Mucosa of stomach (tissue), 1 donor: ENCODE measurements around the gene VTCN1.
"Not testable (repeated sequence)": the region's sequence is repeated elsewhere in the genome, so short reads cannot be mapped to it uniquely, and the experiment has no call there.

Experiments used
- H3K27me3 ChIP-seq: one replicate; pipeline ENCODE4 v1.7.0; 2013; ENCODE audit warnings: mild to moderate bottlenecking, low read length; ENCODE audit not compliant: control insufficient read depth, insufficient read depth
- H3K36me3 ChIP-seq: one replicate; pipeline ENCODE4 v1.7.0; 2013; ENCODE audit warnings: low read length; ENCODE audit not compliant: control insufficient read depth, insufficient read depth
- H3K4me1 ChIP-seq: one replicate; pipeline ENCODE4 v1.7.0; 2013; ENCODE audit warnings: mild to moderate bottlenecking, low read length; ENCODE audit not compliant: control insufficient read depth, insufficient read depth
- H3K4me3 ChIP-seq: one replicate; pipeline ENCODE4 v1.7.0; 2013; ENCODE audit warnings: low read length
- H3K9ac ChIP-seq: one replicate; pipeline ENCODE4 v1.7.0; 2013; ENCODE audit warnings: mild to moderate bottlenecking, low read length, moderate library complexity
- H3K9me3 ChIP-seq: one replicate; pipeline ENCODE4 v1.7.0; 2013; ENCODE audit warnings: mild to moderate bottlenecking, low read length, moderate library complexity; ENCODE audit not compliant: control insufficient read depth
- donor health status: Pancreatic carcinoma.

The VTCN1 gene

DNA sequence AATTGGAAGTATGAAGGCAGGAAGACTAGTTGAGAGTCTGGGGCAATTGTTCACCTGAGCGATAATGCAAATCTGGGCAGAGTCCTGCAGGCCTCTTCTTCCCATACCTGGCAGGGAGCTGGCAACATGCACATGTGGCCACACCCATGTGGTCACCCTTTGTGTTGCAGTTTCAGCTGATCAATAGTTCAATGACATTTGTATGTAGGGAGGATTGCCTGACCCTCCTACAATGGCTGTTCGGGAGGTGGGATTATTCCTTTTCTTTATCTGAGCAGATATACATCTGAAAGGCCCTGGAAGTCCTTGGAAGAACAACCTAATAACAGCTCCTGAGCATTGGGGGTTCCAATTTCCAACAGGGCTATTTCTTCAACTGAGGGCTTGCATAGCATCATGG is 74.0 kb downstream of the VTCN1 start:
- Histone ChIP-seq H3K4me1 (no peaks in the 10 kb centered on the region), H3K9ac (no peak overlapping the region)

DNA sequence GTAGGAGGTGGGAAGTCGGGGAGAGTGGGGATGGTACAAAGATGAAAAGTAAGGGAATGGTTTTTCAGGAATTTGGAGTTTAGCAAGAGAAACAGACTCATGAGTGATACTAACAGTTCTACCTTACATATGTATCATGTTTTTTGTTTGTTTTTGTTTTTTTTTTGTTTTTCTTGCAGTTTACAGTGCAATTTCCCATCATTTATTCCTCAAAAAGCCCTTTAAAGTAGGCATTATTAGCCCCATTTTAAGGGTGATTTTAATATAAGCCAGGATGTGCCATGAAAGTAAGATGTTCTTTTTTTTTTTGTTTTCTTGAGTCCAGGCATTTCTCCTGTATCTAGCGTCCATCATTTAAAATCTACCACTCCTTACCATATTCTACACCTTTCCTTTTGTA is 75.4 kb downstream of the VTCN1 start:
- no peaks in the 10 kb centered on the region for H3K9me3 ChIP-seq
- no peak overlapping the region for H3K9ac ChIP-seq
- no peaks in the 10 kb centered on the region for H3K4me1 ChIP-seq
- H3K4me3 ChIP-seq = no peak overlapping the region
- no peaks in the 10 kb centered on the region for H3K27me3 ChIP-seq
- H3K36me3 ChIP-seq = no peaks in the 10 kb centered on the region

More for the DNA sequence above, 74.0 kb downstream of the VTCN1 start:
- Histone ChIP-seq H3K4me3 (no peak overlapping the region), H3K9me3 (no peaks in the 10 kb centered on the region), H3K27me3 (no peaks in the 10 kb centered on the region), H3K36me3 (no peaks in the 10 kb centered on the region)

DNA sequence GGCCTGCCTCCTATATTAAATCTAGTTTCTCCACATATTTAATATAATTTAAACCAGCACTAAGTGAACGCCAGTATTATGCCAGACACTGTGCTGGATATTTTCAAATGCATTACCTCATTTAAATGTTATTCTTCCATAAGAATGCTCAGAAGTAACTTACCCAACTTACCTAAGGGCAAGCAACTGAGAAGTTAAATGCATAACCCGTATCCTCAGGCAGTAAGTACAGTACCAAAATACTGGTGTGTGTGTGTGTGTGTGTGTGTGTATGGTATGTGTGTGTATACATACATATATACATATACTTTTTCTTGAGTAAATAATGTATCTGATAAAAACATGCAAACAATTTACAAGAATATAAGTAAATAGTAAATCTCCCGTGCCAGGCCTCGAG is 80.2 kb downstream of the VTCN1 start:
- Histone ChIP-seq H3K36me3 (no peaks in the 10 kb centered on the region), H3K9ac (no peak overlapping the region), H3K27me3 (no peaks in the 10 kb centered on the region), H3K4me1 (no peaks in the 10 kb centered on the region), H3K4me3 (no peak overlapping the region), H3K9me3 (no peaks in the 10 kb centered on the region)

DNA sequence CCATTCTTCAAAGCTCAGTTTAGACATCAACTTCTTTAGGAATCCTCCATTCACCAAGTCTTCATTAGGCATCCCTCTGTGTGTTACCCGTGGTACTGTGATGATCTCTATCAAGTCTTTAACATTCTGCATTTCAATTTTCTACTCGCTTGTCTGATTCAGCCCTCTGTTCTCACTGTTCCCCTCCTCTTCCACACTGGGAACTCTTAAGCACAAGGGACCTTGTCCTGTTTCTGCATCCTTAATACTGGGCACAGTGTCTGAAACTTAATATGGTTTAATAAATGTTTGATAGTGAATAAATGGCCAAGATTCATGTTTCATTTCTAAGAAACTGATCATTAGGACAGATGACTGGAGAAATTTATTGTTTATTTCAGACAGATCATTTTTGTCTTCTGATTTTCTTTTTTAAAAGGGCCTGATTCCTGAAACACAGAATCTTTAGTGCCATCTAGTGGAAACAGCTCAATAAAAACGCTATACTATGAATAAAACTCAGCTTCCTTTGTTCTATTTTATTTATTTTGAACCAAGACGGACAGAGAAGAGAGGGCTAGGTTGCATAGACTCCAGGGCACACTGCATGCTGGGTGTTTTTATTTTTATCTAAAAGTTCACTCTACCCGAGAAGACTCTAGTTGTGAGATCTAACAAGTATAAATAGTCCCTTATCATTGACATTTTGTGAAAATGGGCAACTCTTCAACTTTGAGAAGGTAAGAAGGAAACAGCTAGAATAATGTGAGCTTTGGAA is 82.2 kb downstream of the VTCN1 start:
- Histone ChIP-seq H3K9me3 (no peaks in the 10 kb centered on the region), H3K27me3 (no peaks in the 10 kb centered on the region), H3K36me3 (no peaks in the 10 kb centered on the region), H3K9ac (no peak overlapping the region), H3K4me1 (no peaks in the 10 kb centered on the region), H3K4me3 (no peak overlapping the region)

DNA sequence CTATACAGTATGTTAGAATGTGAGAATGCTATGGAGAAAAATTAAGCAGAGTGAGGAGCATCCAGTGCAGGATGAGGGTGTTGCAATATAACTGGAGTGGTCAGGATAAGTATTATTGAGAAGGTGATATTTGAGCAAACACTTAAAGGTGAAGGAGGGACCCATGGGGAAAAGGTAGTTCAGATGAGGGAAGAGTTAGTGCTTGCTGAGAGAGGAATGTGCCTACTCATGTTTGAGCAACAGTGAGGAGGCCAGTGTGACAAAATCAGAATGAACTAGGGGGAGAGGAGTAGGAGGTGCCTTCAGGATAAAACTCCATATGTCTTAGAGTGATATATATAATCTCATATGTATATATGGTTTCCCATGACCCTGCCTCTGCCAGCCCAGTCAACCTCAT is 82.9 kb downstream of the VTCN1 start:
- H3K9me3 ChIP-seq = no peaks in the 10 kb centered on the region
- no peaks in the 10 kb centered on the region for H3K4me1 ChIP-seq
- no peak overlapping the region for H3K9ac ChIP-seq
- H3K36me3 ChIP-seq = no peaks in the 10 kb centered on the region
- H3K4me3 ChIP-seq = no peak overlapping the region
- H3K27me3 ChIP-seq = no peaks in the 10 kb centered on the region

DNA sequence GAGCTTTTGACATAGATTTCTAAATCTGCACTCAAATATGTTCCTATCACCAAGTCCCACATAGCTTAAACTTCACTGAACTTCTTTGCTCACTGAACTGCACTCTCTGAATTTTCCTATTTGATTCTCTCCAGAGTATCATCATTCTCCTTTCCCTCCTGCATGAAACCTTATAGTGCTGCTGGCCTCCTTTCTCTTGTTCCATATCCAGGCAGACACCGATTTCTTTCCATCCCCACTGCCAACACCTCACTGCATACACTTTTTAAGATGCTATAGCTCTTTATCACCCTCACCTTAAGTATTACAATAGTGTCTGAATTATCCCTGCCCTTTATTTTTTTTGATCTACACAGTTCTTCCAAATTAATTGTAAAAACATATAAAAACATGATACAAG is 86.1 kb downstream of the VTCN1 start:
- Histone ChIP-seq H3K9ac (no peak overlapping the region), H3K4me3 (no peak overlapping the region), H3K9me3 (no peaks in the 10 kb centered on the region), H3K36me3 (no peaks in the 10 kb centered on the region), H3K27me3 (no peaks in the 10 kb centered on the region), H3K4me1 (peaks cover 14% of the 10 kb centered on the region)

DNA sequence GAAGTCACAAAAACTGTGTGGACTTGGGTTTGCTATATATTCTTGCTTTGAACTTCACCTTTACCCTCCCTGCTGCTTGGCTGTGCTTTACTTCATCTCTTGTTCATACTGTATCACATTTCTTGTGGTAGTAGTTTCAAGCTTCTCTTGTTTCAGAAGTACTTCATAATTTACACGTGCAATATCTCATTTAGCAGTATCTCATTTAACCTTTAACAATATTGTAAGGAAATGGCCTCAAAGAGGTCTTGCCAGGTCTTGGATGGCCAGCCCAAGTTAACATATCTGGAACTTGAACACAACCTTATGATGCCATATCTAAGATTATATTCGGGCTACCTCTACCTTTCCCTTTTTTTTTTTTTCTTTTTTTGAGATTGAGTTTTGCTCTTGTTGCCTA is 87.5 kb downstream of the VTCN1 start:
- H3K4me3 ChIP-seq = no peak overlapping the region
- no peaks in the 10 kb centered on the region for H3K36me3 ChIP-seq
- H3K27me3 ChIP-seq = no peaks in the 10 kb centered on the region
- no peak overlapping the region for H3K9ac ChIP-seq
- H3K9me3 ChIP-seq = no peaks in the 10 kb centered on the region
- H3K4me1 ChIP-seq = peaks cover 14% of the 10 kb centered on the region

DNA sequence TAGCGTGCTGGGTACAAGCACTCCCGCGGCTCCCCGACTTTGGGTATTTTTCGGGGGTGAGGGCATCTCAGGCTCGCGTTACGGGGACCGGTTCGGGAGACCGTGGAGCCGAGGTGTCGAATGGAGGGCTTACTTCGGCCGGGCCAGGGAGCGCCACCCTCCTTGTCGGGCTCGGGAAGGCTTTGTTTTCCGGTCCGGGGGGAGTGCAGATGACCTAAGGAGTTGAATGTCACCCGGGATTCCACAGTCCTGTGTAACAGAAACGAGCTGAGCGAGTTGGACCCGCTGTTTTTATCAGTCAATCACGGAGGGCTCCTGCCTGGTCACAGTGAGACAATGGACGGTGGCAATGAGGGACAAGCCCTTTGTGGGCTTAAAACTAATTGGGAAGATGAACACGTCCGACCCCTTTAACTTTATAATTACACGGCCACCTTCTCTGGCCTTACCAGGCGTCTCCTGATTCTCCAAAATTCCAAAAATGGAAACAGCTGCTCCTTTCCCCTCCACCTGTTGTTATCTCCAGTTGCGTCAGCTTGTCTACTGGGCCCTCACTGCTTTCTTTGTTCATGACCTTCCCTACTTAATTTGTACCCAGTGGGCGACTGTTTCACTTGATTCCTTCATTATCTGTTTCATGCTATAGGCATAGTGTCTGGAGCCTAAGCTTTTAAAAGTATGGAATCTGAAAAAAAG is 88.2 kb downstream of the VTCN1 start:
- Histone ChIP-seq H3K36me3 (no peaks in the 10 kb centered on the region), H3K4me3 (peak overlapping the region; percentile 57), H3K9ac (peak overlapping the region; percentile 92), H3K9me3 (no peaks in the 10 kb centered on the region), H3K4me1 (peaks cover 14% of the 10 kb centered on the region), H3K27me3 (no peaks in the 10 kb centered on the region)

DNA sequence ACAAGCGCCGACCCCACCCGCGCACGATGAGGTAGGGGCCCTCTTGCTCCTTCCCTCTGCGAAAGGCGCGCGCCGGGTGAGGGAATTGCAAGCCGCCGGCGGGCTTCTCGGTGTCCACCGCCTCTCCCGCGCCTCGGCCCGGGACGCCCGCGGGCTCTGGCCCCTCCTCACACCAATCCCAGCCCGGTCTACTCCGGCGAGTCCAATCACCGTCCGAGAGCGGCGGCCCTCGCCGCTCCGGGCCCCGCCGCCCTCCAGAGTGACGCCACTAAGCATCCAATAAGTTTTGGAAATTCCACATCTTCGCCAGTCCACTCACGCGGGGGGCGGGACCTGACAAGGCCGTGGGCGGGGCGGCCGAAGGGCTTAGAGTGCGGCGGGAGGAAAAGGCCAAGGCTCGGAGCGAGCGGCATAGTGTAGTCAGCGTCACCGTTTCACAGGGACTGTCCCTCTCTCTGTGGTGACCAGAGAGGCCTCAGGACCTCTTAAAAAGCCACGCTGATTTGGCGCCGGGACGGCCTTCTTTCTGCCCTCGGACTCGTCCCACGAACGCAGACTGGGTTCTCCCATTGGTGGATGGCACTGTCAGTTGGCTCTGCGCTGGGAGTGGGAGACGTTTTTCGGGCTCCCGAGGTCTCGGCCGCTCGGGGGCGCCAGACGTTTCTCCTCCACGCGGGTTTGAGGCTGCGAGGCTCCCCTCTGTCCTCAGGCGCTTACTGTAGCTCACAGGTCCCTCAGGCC is 89.0 kb downstream of the VTCN1 start, which contains the start of gene TRIM45:
Gene TRIM45, minus strand, starts transcription at position 161 of the 741 bp plus-strand sequence. CDS start 548 bp downstream, outside the sequence.
- Histone ChIP-seq H3K4me1 (peaks cover 14% of the 10 kb centered on the region), H3K36me3 (no peaks in the 10 kb centered on the region), H3K9ac (peak within 1 kb of the TSS; percentile 92), H3K4me3 (peak within 1 kb of the TSS; percentile 57), H3K9me3 (no peaks in the 10 kb centered on the region), H3K27me3 (no peaks in the 10 kb centered on the region)

DNA sequence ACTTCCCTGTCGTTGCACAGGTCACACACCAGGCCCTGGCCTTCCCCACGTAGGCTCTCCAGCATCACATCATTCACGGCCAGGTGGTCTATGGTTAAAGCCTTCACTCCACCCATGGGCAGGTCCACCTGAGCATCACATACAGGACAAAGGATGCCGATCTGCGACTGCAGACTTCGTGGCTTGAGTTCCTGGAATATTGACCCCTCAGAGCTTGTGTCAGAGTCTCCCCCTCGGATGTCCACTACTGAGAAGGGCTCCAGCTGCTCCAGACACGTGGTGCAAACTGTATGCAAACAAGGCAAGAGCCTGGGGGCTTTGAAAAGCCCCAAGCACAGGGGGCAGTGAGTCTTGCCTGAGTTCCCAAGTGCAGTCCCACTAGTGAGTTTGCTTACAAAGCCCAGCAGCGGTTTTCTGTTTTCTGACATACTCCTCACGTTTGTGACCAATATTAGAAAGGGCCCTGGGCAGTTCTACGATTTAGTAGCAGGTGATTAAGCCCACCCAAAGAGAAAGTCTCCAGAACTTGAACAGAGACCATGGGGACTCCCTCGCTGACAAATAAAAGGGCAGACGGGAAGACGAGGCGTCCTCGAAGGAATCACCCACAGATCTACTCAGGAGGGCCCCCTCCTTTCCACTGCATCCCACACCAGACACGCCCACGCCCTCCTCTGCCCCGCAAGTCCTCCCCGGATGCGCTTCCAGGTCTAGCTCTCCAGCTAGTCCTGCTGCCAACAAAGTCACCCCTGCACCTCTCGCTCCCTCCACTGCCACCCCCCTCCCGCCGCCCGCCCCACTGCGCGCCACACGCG is 89.7 kb downstream of the VTCN1 start:
- Histone ChIP-seq H3K9me3 (no peaks in the 10 kb centered on the region), H3K36me3 (no peaks in the 10 kb centered on the region), H3K4me3 (peak overlapping the region; percentile 57), H3K27me3 (no peaks in the 10 kb centered on the region), H3K4me1 (peaks cover 14% of the 10 kb centered on the region), H3K9ac (peak overlapping the region; percentile 92)

DNA sequence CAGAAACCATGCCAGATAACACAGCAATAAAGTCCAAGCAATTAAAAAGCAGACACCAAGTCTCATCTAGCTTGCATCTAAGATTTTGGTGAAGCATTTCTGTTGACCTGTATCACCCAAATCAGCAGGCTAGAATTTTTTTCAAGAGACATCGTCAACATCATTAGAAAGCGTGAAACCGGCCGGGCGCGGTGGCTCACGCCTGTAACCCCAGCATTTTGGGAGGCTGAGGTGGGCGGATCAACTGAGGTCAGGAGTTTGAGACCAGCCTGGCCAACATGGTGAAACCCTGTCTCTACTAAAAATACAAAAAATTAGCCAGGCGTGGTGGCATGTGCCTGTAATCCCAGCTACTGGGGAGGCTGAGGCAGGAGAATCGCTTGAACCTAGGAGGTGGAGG is 91.6 kb downstream of the VTCN1 start:
- H3K27me3 ChIP-seq, H3K9ac ChIP-seq, H3K4me3 ChIP-seq, H3K9me3 ChIP-seq, H3K36me3 ChIP-seq: not testable (repeated sequence)
- peaks cover 14% of the 10 kb centered on the region for H3K4me1 ChIP-seq
